KMS-11 (cell line): ENCODE measurements around the gene MAP2K5.

Experiments used
- H2AFZ ChIP-seq: fragments of 200-600 bp; sonication (generic); 2 replicates; pipeline ENCODE4 v1.6.1; 2016; ENCODE audit warnings: antibody characterized with exemption, mixed run types, low read depth
- H3K27ac ChIP-seq: fragments of 200-600 bp; sonication (generic); 2 replicates; pipeline ENCODE4 v1.6.1; 2016; ENCODE audit warnings: mild to moderate bottlenecking, mixed run types
- H3K27me3 ChIP-seq: fragments of 200-600 bp; sonication (generic); 2 replicates; pipeline ENCODE4 v1.6.1; 2017; ENCODE audit warnings: mild to moderate bottlenecking, low read depth, mixed run types, moderate library complexity; ENCODE audit not compliant: insufficient read depth
- H3K36me3 ChIP-seq: fragments of 200-600 bp; sonication (generic); 2 replicates; pipeline ENCODE4 v1.6.1; 2017; ENCODE audit warnings: mild to moderate bottlenecking, mixed run types; ENCODE audit not compliant: insufficient read depth
- H3K4me1 ChIP-seq: fragments of 200-600 bp; sonication (generic); 2 replicates; pipeline ENCODE4 v1.6.1; 2016; ENCODE audit warnings: mild to moderate bottlenecking, low read depth, mixed run types; ENCODE audit not compliant: poor library complexity, severe bottlenecking
- H3K4me2 ChIP-seq: fragments of 200-600 bp; sonication (generic); 2 replicates; pipeline ENCODE4 v1.7.0; 2016; ENCODE audit warnings: mild to moderate bottlenecking, mixed run types
- H3K4me3 ChIP-seq: fragments of 200-600 bp; sonication (generic); IDR thresholded peaks from 2 replicates; pipeline ENCODE4 v1.6.1; 2017; ENCODE audit warnings: low read depth, low read length, mixed read lengths; ENCODE audit not compliant: insufficient read depth
- H3K79me2 ChIP-seq: fragments of 200-600 bp; sonication (generic); 2 replicates; pipeline ENCODE4 v1.6.1; 2016; ENCODE audit warnings: low read depth, mixed run types; ENCODE audit not compliant: insufficient read depth
- H3K9ac ChIP-seq: fragments of 200-600 bp; sonication (generic); 2 replicates; pipeline ENCODE4 v1.6.1; 2016; ENCODE audit warnings: mild to moderate bottlenecking, mixed run types
- H4K20me1 ChIP-seq: fragments of 200-600 bp; sonication (generic); 2 replicates; pipeline ENCODE4 v1.6.1; 2016; ENCODE audit warnings: mild to moderate bottlenecking, mixed run types; ENCODE audit not compliant: insufficient read depth
- TF ChIP-seq, protein P1 (sequence below): fragments of 200-600 bp; sonication (generic); conservative IDR thresholded peaks from 2 replicates; pipeline ENCODE4 v1.6.1; 2017; ENCODE audit warnings: low read depth, mild to moderate bottlenecking, antibody characterized with exemption, low read length, moderate library complexity, mixed read lengths

MAP2K5 gene

DNA sequence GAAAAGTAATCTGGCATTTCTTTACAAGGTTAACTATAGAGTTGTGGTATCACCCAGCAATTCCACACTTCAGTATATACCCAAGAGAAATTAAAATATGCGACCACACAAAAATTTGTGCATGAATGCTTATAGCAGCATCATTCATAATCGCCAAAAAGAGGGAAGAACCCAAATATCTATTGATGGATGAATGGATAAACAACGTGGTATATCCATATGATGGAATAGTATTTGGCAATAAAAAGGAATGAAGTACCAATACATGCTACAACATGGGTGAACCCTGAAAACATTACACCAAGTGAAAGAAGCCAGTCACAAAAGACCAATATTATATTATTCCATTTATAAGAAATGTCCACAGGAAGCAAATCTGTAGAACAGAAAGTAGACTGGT, 274.2 kb downstream of the MAP2K5 start:
- no peak overlapping the region for H3K4me2 ChIP-seq
- H3K79me2 ChIP-seq: no peaks in the 10 kb centered on the region
- H3K9ac ChIP-seq: no peak overlapping the region
- H2AFZ ChIP-seq: no peak overlapping the region
- H3K27ac ChIP-seq: no peak overlapping the region
- no peaks in the 10 kb centered on the region for H3K36me3 ChIP-seq
- no peak overlapping the region for H3K4me3 ChIP-seq
- H3K4me1 ChIP-seq: no peaks in the 10 kb centered on the region
- H3K27me3 ChIP-seq: no peaks in the 10 kb centered on the region
- TF ChIP-seq, protein P1, sequence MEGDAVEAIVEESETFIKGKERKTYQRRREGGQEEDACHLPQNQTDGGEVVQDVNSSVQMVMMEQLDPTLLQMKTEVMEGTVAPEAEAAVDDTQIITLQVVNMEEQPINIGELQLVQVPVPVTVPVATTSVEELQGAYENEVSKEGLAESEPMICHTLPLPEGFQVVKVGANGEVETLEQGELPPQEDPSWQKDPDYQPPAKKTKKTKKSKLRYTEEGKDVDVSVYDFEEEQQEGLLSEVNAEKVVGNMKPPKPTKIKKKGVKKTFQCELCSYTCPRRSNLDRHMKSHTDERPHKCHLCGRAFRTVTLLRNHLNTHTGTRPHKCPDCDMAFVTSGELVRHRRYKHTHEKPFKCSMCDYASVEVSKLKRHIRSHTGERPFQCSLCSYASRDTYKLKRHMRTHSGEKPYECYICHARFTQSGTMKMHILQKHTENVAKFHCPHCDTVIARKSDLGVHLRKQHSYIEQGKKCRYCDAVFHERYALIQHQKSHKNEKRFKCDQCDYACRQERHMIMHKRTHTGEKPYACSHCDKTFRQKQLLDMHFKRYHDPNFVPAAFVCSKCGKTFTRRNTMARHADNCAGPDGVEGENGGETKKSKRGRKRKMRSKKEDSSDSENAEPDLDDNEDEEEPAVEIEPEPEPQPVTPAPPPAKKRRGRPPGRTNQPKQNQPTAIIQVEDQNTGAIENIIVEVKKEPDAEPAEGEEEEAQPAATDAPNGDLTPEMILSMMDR: no peak
- H4K20me1 ChIP-seq: no peaks in the 10 kb centered on the region

DNA sequence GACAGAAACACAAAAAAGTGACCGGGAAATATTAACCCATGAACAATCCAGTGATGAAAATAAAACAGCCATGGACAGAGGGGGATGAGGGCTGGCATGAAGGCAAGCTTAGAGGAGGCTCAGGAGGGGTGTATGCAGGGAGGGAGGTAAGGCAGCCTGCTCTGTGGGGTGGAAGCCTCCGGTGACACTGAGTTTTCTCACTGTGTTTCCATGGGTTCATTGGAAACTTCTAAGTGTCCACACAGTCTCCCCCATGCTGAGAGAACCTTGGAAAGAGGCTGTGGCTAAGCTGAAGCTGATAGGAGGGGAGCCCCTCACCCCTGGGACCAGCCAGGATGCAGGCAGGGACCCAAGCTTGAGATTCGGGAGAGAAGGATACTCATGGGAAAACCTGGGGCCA, 276.0 kb downstream of the MAP2K5 start:
- H3K9ac ChIP-seq: no peak overlapping the region
- no peak overlapping the region for H3K27ac ChIP-seq
- no peaks in the 10 kb centered on the region for H3K79me2 ChIP-seq
- no peak overlapping the region for H2AFZ ChIP-seq
- no peaks in the 10 kb centered on the region for H3K4me1 ChIP-seq
- H4K20me1 ChIP-seq: no peaks in the 10 kb centered on the region
- no peaks in the 10 kb centered on the region for H3K27me3 ChIP-seq
- no peak overlapping the region for H3K4me3 ChIP-seq
- TF ChIP-seq, protein P1: no peak
- no peak overlapping the region for H3K4me2 ChIP-seq
- no peaks in the 10 kb centered on the region for H3K36me3 ChIP-seq

GRCh38 chr15:67819636-67820035, 277.1 kb downstream of the MAP2K5 start:
- H2AFZ ChIP-seq: no peak overlapping the region
- no peak overlapping the region for H3K27ac ChIP-seq
- no peaks in the 10 kb centered on the region for H3K4me1 ChIP-seq
- H3K36me3 ChIP-seq: no peaks in the 10 kb centered on the region
- no peak overlapping the region for H3K4me2 ChIP-seq
- no peaks in the 10 kb centered on the region for H4K20me1 ChIP-seq
- H3K4me3 ChIP-seq: no peak overlapping the region
- no peaks in the 10 kb centered on the region for H3K79me2 ChIP-seq
- TF ChIP-seq, protein P1: no peak
- H3K9ac ChIP-seq: no peak overlapping the region
- no peaks in the 10 kb centered on the region; the same call in 1 of the 2 replicates for H3K27me3 ChIP-seq

GRCh38 chr15:67820122-67820991, 277.9 kb downstream of the MAP2K5 start:
- Histone ChIP-seq H4K20me1 (no peaks in the 10 kb centered on the region), H3K79me2 (no peaks in the 10 kb centered on the region), H3K4me3 (no peak overlapping the region), H3K27me3 (peaks cover 3% of the 10 kb centered on the region; the same call in 1 of the 2 replicates), H2AFZ (no peak overlapping the region), H3K36me3 (no peaks in the 10 kb centered on the region), H3K27ac (no peak overlapping the region), H3K9ac (no peak overlapping the region), H3K4me2 (no peak overlapping the region), H3K4me1 (no peaks in the 10 kb centered on the region)
- TF ChIP-seq, protein P1: no peak
